T-helper 2 cell treated with Interferon-gamma antibody and Interleukin-4, amounts not matched to agents 100 ng/mL and 5 ng/mL, for 36 hours (primary cell): ENCODE results near the gene TNFAIP8L1. TPM values are rescaled to one million over a fixed set of nuclear protein-coding genes. Genes with fewer than 3 reads are reported as not detected.
"Not testable (repeated sequence)": the region's sequence is repeated elsewhere in the genome, so short reads cannot be mapped to it uniquely, and the experiment has no call there.

Experiments
- intact Hi-C: fragments of 100-400 bp; cut with micrococcal nuclease; formaldehyde crosslinking; loops from one replicate; pipeline ENCODE4 v1.15.1; 2023
- total RNA-seq: library from RNA; stranded (reverse); gene quantifications from 2 replicates; pipeline ENCODE4 v1.2.3, GENCODE V29; 2022

The TNFAIP8L1 gene
- total RNA-seq: 16.5 and 17.5 TPM in 2 replicates

- intact Hi-C loops: loop anchor here (1.0 to 5.0 kb wide), 3 partner anchors 31 to 167 kb away; partner anchors contain the start of genes HDGFL2, MYDGF and SEMA6B
These were observed at the start of gene TNFAIP8L1 for GRCh38 chr19:4638828-4639530. Gene TNFAIP8L1, plus strand, starts transcription at chr19:4639516. Its CDS starts 12,354 bp downstream, at chr19:4651870.

DNA sequence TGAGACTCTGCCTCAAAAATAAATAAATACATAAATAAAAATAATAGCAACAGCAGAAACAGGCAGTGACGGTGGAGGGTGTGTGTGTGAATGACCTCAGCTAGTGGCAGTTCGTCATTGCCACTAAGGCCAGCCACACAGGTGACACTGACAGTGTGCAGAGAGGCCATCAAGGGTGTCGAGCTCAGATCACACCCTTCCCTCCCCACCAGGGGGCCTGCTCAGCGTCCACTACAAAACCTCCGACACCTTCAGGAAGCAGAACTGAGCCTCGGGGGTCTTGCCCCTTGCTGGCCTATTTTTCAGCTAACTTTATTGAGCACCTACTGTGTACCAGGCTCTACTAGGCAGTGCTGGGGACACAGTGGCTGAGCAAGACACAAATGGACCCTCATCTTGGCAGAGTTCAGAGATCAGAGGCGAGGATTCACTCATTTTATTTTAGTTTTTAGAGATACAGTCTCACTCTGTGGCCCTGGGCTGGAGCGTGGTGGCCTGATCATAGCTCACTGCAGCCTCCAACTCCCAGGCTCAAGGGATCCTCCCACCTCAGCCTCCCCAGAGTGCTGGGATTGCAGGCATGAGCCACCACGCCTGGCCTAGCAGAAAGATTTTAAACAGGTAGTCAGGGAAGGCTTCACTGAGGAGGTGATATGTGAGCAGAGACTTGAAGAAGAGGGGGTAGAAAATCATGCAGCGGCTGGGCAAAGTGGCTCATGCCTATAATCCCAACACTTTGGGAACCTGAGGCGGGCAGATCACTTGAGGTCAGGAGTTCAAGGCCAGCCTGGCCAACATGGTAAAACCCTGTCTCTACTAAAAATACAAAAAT is 49.5 kb upstream of the TNFAIP8L1 start:
- intact Hi-C loops: no loop called here

DNA sequence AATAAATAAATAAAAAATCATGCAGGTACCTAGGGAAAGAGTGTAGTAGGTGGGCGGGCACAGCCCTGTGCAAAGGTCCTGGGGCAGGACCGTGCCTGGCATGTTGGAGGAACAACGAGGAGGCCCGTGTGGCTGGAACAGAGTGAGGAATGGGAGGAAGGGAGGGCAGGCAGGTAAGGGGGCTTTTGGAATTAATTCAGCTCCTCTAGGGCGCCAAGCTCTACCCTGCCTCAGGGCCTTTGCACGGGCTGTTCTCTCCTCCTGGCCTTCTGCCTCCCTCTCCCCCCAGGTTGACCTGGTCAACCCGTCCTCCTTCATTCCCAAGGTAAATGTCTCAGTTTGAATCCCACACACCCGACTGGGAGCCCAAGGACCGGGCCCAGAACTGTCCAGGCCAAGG is 48.8 kb upstream of the TNFAIP8L1 start:
- intact Hi-C loops: no loop called here

DNA sequence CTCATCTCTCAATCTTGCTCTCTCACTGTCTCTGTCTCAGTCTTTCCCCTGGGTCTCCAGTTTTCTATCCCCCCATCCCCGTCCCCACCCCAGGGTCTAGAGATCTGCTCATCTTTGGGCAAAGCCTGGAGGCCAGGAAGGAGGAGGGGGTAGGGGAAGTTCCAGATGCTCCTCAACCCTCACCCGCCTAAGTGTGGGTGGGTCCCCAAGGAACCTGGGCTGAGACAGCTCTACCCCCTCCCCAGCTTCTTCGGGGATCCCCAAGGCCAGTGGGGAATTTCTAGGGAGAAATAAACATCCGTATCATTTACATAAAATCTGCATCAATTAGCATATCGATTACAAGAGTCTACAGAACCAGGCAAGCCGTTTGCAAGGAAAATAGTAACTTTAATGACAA is 48.0 kb upstream of the TNFAIP8L1 start:
- intact Hi-C loops: no loop called here

GRCh38 chr19:4592445-4592844 is 46.9 kb upstream of the TNFAIP8L1 start:
- intact Hi-C loops: no loop called here

- intact Hi-C loops: no loop called here
These were observed 45.9 kb upstream of the TNFAIP8L1 start for GRCh38 chr19:4593409-4593851.

DNA sequence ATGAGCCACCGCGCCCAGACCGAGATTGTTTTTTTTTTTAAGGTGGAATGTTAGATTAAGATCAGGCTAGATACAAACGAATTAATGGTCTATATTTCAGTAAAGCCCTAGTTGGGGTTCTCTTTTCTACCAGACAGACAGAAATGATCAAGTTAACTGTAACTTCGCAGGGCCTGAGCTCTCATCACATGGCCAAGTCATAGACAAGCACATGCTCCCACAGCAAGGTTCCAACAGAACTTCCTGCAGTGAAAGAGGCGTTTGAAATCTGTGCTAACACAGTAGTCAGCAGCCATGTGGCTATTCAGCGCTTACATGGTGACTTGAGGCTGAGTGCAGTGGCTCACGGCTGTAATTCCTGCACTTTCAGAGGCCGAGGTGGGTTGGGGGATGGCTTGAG is 45.1 kb upstream of the TNFAIP8L1 start:
- intact Hi-C loops: no loop called here

DNA sequence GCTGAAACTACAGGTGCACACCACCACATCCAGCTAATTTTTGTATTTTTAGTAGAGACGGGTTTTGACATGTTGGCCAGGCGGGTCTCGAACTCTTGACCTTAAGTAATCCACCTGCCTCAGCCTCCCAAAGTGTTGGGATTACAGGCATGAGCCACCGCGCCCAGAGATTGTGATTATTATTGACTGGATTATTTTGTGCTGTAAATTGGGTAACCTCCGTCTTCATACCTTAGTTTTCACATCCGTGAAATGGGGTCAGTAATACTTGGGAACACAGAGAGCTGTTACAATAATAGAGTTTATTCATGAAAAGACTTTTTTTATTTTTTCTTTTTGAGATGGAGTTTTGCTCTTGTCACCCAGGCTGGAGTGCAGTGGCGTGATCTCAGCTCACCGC is 44.2 kb upstream of the TNFAIP8L1 start:
- intact Hi-C loops: not testable (repeated sequence)

DNA sequence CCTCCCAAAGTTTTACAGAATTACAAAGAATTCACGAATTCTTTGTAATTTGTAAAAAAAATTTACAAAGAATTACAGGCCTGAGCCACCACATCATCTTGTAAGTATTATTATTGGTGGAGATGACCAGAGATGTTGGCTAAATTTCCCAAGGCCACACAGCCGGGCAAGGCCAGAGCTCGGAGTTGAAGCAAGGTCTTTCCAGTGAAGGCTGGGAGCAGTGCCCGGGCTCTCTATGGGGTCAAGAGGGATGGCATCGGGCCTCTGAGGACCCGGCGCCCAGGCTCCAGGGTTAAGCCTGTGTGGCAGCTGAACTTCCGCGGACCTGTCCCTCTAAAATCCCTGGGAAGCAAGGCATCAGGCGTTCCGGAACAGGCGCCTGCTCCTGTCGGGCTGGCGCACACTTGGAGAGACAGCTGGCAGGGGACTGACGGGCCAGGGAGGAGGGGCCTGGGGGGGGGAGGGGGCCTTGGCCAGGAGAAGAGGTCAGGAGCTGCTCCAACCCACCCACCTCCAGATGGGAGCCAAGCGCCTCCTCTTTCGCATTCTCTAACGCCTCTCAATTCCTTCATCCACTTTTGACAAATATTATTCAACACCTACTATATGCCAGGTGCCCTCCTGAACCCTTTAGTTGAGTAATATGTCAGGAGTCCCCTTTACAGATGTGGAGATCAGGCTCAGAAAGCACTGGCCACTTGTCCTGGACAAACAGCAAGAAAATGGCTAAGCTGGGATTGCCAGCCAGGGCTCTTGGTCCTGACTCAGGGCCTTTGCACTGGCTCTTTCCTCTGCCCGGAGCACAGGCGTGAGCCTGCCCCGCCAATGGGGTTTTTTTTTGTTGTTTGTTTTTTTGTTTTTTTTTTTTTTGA is 43.0 kb upstream of the TNFAIP8L1 start:
- intact Hi-C loops: no loop called here

DNA sequence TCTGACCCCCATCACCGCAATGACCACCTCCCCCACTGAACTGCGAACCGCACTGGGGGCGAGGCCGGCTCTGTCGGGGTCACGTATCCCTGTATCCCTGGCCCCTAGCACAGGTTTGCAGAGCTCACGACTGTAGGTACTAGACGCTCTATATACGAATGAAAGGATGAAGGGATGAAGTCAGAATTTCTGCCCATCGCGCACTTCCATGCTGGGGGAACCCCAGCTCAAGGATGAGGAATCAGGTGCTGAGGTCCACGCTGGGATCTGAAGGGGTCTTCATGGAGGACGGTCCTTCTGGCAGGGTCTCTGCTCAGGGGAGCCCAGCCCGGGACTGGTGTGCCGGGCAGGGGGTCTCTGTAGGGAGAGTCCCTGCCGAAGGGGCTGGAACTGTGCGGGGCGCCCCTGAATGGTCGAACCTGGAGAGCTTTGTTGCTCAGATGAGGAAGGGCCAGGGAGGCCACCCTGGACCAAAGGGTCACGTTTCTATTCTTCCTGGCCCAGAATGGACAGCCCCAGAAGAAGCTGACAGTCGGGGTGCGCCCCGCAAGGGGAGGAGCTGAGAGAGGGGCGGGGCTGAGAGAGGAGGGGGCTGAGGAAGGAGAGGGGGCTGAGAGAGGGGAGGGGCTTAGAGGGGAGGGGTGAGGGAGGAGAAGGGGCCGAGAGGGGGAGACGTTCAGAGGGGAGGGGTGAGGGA is 41.9 kb upstream of the TNFAIP8L1 start:
- intact Hi-C loops: no loop called here

DNA sequence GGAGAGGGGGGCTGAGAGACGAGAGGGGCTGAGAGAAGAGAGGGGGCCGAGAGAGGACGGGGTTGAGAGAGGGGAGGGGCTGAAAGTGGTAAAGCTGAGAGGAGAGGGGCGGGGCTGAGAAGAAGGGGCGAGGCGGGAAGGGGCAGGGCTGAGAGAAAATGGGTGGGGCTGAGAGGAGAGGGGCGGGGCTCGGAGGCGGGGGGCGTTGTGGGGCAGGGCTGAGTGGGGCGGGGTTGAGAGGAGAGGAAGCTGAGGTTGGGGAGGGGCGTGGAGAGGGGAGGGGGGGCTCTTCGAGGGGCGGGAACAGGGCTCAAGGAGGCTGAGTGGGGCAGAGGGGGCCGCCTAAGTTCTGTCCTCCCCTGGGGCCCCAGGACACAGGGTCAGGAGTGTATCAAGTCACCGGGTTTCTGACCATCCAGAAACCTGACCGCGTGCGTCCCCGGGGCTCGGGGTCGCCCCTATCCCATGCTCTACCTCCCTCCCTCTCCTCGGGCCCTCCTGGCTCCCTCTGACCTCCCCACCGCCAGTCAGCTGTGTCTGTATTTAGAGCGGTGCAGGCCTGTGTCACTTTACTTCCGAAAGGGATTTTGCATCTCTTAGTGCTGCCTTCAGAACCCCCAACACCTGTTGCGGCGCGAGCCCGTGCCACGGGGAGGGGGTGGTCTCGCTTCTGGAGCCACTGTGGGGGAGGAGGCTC is 41.2 kb upstream of the TNFAIP8L1 start:
- intact Hi-C loops: no loop called here

GRCh38 chr19:4598712-4599111 is 40.6 kb upstream of the TNFAIP8L1 start:
- intact Hi-C loops: no loop called here

GRCh38 chr19:4600082-4600481 is 39.2 kb upstream of the TNFAIP8L1 start:
- intact Hi-C loops: no loop called here

- intact Hi-C loops: no loop called here
These were observed 38.4 kb upstream of the TNFAIP8L1 start for GRCh38 chr19:4600893-4601292.

DNA sequence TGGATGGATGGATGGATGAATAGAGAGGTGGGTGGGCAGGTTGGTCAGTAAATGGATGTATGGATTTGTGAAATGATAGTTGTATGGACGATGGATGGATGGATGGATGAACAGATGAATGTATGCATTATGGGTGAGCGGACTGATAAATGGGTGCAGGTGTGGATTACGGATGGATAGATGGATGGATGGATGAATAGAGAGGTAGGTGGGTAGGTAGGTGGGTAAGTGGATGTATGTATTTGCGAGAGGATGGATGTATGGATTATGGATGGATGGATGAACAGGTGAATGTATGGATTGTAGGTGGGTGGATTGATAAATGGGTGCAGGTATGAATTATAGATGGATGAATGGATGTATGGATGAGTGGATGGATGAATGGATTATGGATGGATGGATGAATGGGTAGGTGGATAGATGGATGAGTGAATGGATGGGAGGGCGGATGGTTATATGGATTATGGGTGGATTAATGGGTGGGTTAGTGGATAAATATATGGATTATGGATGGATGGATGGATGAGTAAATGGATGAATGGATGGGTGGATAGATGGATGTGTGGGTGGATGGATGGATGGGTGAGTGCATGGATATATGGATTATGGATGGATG is 37.0 kb upstream of the TNFAIP8L1 start:
- intact Hi-C loops: no loop called here

DNA sequence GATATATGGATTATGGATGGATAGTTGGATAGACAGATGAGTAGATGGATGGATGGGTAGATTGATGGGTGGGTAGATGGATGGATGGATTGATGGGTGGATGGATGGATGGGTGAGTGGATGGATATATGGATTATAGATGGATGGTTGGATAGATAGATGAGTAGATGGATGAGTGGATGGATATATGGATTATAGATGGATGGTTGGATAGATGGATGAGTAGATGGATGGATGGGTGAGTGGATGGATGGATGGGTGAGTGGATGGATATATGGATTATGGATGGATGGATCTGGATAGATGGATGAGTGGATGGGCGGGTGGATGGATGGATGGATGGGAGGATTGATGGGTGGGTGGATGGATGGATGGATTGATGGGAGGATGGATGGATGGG is 36.4 kb upstream of the TNFAIP8L1 start:
- intact Hi-C loops: no loop called here

DNA sequence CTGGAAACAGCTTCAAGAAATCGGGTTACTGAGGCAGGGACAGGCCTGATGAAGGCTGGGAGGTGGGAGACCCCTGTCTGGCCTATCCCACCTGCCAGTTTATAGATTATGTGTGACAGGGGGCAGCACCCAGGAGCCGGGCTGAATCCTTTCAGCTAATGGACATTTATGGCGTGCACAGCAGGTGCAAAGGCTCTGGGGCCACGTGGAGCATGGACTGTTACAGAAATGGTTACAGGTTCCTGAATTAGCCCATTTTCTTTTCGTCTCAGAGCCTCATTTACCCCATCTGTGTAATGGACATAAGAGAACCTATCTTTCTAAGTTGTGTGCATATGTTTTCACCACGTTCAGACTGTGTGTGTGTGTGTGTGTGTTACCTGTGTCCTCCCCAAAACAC is 34.4 kb upstream of the TNFAIP8L1 start:
- intact Hi-C loops: no loop called here

DNA sequence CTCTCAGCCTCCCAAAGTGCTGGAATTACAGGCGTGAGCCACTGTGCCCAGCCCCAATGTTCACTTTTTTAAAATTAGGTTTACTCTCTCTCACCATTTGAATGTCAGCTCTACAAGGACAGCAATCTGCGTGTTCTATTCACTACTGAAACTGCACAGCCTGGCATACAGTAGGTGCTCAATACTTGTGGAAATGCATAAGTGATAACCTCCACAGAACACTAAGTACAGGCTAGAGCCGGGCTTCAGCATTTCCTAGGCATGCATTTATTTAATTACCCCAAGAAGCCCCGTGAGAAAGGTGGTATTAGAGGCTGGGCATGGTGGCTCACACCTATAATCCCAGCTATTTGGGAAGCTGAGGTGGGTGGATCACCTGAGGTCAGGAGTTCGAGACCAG is 33.1 kb upstream of the TNFAIP8L1 start:
- intact Hi-C loops: no loop called here

DNA sequence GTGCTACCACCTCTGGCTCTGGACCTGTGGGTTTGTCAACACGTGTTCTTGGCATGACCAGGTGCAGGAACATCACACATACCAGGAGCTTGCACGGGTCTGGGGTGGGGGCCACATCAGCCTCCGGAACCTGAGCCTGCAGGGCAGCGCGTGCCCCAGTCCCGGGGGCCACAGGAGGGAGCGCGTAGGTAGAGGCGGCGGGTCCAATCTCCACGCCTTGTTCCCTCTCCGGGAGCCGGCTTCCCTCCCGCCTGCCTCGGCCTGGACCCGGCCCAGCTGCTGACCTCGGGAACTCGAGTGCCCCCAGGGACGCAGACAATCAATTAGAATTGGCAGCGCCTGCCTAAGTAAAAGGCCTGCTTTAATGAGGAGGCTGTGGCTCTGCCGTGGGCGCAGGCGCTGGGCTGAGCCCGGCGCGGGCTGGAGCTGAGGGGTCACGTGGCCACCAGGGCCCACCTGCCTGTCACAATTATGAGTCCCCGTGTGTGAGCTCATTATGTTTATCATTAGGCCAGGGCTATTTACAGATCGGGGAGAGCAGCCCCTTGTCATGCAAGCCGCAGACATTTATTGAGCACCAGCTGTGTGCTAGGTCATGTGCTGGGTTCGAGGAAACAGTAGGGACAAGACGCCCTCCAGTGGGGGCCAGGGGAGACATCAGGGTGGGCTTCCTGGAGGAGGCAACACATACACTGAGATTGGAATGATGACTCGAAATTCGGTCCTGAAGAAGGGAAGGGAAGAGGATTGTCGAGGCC is 32.2 kb upstream of the TNFAIP8L1 start:
- intact Hi-C loops: no loop called here
